ENCODE data around the gene PTK6.

DNA sequence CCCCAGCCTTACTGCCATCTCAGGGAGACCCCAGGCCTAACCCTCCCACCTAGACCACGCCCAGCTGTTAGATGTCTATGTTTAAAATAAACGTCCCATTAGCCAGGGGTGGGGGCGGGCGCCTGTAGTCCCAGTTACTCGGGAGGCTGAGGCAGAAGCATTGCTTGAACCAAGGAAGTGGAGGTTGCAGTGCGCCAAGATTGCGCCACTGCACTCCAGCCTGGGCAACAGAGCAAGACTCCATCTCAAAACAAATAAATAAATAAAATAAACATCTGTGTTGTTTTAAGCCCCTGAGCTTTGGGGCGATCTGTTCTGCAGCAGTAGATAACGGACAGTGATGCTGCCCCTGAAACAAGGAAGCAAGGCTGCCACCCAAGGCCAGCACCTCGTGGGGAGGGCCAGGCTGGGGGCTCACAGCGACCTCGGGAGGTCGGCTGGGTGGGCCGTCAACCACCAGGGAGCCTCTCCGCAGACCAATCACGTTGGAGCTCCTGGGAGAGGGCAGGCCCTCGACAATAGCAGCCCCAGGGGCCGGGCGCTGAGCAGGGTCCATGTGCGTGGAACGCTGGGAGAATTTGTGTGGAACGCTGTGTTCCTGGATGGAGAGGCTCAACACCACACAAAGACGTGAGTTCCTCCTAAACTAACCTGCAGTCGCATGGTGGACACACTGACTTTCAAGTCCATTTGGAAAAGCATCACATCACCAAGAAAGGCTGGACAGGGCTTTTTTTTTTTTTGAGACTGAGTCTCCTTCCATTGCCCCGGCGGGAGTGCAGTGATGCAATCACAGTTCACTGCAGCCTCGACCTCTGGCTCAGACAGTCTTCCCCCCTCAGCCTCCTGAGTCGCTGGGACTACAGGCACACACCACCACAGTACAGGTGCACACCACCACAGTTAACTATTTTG, 37.9 kb upstream of the PTK6 start:
- TF ChIP-seq EZH2phosphoT487 (IDR thresholded peaks at IDR 0.05; ENCODE audit: borderline replicate concordance) (no peak), POLR2A (IDR thresholded peaks at IDR 0.05; ENCODE audit: borderline replicate concordance, extremely low read depth, insufficient read depth, insufficient read length) (no peak), SIN3A (IDR thresholded peaks at IDR 0.05; ENCODE audit: low read depth) (no peak), RAD21 (IDR thresholded peaks at IDR 0.05; ENCODE audit: low read depth) (no peak), ZFX (IDR thresholded peaks at IDR 0.05) (no peak), POLR2AphosphoS5 (IDR thresholded peaks at IDR 0.05; ENCODE audit: low read depth, low read length) (no peak)
- TF ChIP-seq, protein P1, sequence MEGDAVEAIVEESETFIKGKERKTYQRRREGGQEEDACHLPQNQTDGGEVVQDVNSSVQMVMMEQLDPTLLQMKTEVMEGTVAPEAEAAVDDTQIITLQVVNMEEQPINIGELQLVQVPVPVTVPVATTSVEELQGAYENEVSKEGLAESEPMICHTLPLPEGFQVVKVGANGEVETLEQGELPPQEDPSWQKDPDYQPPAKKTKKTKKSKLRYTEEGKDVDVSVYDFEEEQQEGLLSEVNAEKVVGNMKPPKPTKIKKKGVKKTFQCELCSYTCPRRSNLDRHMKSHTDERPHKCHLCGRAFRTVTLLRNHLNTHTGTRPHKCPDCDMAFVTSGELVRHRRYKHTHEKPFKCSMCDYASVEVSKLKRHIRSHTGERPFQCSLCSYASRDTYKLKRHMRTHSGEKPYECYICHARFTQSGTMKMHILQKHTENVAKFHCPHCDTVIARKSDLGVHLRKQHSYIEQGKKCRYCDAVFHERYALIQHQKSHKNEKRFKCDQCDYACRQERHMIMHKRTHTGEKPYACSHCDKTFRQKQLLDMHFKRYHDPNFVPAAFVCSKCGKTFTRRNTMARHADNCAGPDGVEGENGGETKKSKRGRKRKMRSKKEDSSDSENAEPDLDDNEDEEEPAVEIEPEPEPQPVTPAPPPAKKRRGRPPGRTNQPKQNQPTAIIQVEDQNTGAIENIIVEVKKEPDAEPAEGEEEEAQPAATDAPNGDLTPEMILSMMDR (IDR thresholded peaks at IDR 0.05 in 2 of 3, conservative IDR thresholded peaks at IDR 0.05 in 1 of 3; ENCODE audit: borderline replicate concordance in 1 of 3, insufficient read depth in 1 of 3, low read depth in 2 of 3, low read length in 2 of 3), result no peak
- TF ChIP-seq, protein P2, sequence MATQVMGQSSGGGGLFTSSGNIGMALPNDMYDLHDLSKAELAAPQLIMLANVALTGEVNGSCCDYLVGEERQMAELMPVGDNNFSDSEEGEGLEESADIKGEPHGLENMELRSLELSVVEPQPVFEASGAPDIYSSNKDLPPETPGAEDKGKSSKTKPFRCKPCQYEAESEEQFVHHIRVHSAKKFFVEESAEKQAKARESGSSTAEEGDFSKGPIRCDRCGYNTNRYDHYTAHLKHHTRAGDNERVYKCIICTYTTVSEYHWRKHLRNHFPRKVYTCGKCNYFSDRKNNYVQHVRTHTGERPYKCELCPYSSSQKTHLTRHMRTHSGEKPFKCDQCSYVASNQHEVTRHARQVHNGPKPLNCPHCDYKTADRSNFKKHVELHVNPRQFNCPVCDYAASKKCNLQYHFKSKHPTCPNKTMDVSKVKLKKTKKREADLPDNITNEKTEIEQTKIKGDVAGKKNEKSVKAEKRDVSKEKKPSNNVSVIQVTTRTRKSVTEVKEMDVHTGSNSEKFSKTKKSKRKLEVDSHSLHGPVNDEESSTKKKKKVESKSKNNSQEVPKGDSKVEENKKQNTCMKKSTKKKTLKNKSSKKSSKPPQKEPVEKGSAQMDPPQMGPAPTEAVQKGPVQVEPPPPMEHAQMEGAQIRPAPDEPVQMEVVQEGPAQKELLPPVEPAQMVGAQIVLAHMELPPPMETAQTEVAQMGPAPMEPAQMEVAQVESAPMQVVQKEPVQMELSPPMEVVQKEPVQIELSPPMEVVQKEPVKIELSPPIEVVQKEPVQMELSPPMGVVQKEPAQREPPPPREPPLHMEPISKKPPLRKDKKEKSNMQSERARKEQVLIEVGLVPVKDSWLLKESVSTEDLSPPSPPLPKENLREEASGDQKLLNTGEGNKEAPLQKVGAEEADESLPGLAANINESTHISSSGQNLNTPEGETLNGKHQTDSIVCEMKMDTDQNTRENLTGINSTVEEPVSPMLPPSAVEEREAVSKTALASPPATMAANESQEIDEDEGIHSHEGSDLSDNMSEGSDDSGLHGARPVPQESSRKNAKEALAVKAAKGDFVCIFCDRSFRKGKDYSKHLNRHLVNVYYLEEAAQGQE (IDR thresholded peaks at IDR 0.05; ENCODE audit: low read depth), result no peak

Data from HCT116 (cell line).